GM12892 (cell line): Measurements from ENCODE around the gene NHS.

Experiments used
- POLR2A ChIP-seq: IDR thresholded peaks from 2 replicates; pipeline ENCODE4 v1.6.1; 2011; ENCODE audit warnings: low read depth, low read length, control low read depth
- POLR2AphosphoS5 ChIP-seq: IDR thresholded peaks from 2 replicates; pipeline ENCODE4 v1.6.1; 2011; ENCODE audit warnings: low read depth, low read length, control low read depth

DNA sequence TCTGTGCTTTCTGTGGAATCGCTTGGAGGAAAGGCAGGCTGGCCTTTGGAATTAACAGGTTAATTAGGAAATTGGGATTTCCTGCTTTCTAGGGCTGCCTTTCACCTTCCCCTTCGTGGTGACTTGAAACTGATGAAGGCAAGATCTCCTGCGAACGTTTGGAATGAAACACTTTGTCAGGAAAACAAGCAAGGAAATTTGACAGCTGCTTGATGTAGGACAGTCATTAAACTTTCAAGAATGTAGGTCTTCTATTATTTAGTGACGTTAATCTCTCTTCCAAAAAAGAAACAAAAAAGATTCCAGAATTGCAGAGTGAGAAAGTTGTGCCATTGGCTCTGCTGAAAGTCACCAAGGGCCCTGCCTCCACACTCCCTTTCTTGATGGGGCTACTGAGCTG, 206.6 kb downstream of the NHS start:
- TF ChIP-seq POLR2A = no peak
- TF ChIP-seq POLR2AphosphoS5 = no peak
